Activated naive CD4-positive, alpha-beta T cell (primary cell): ENCODE measurements around the gene ASB3.

Source experiments
- DNase-seq, 4 experiments: peaks; one replicate each; lab custom pipeline; 2025; lab: John Stamatoyannopoulos, UW

ASB3 gene

GRCh38 chr2:53652131-53652530, 134.6 kb downstream of the ASB3 start:
- DNase-seq, result no peak

GRCh38 chr2:53646788-53647187, 140.0 kb downstream of the ASB3 start:
- DNase-seq, result no peak

- no peak for DNase-seq
Observed at GRCh38 chr2:53641290-53641689, 145.5 kb downstream of the ASB3 start.

GRCh38 chr2:53640466-53640865, 146.3 kb downstream of the ASB3 start:
- no peak for DNase-seq

- DNase-seq, result no peak
Observed at GRCh38 chr2:53636596-53636995, 150.2 kb downstream of the ASB3 start.

GRCh38 chr2:53636109-53636508, 150.6 kb downstream of the ASB3 start:
- DNase-seq, result no peak

GRCh38 chr2:53635694-53636093, 151.1 kb downstream of the ASB3 start:
- no peak for DNase-seq

GRCh38 chr2:53633441-53633840, 153.3 kb downstream of the ASB3 start:
- DNase-seq, result no peak

- DNase-seq, result no peak
Observed at GRCh38 chr2:53632714-53633113, 154.0 kb downstream of the ASB3 start.

GRCh38 chr2:53632126-53632460, 154.7 kb downstream of the ASB3 start:
- DNase-seq, result no peak

- DNase-seq, result no peak
Observed at GRCh38 chr2:53631313-53632125, 155.2 kb downstream of the ASB3 start.

- DNase-seq, result no peak
Observed at GRCh38 chr2:53630026-53630606, 156.6 kb downstream of the ASB3 start.

- DNase-seq, result no peak
Observed at GRCh38 chr2:53629501-53629900, 157.3 kb downstream of the ASB3 start.

GRCh38 chr2:53629001-53629400, 157.8 kb downstream of the ASB3 start:
- DNase-seq, result no peak

GRCh38 chr2:53622141-53622540, 164.6 kb downstream of the ASB3 start:
- DNase-seq, result no peak

GRCh38 chr2:53620981-53621380, 165.8 kb downstream of the ASB3 start:
- DNase-seq, result no peak
